OCI-LY1 (cell line): Measurements from ENCODE around the gene RGS9.

Experiments
- H2AFZ ChIP-seq: fragments of 200-600 bp; sonication (generic), shearing (Covaris generic); 2 replicates; pipeline ENCODE4 v1.6.0; 2014; ENCODE audit warnings: antibody characterized with exemption, mild to moderate bottlenecking, low read length
- H3F3A ChIP-seq: fragments of 200-600 bp; sonication (generic), shearing (Covaris generic); 2 replicates; pipeline ENCODE4 v1.6.0; 2014; ENCODE audit warnings: mild to moderate bottlenecking, antibody characterized with exemption, low read length, moderate library complexity; ENCODE audit not compliant: insufficient read depth
- H3K27ac ChIP-seq: fragments of 200-600 bp; sonication (generic); 2 replicates; pipeline ENCODE4 v1.5.1; 2014; ENCODE audit warnings: low read length, mixed run types, mild to moderate bottlenecking, low read depth; ENCODE audit not compliant: poor library complexity, severe bottlenecking
- H3K27me3 ChIP-seq: fragments of 200-600 bp; sonication (generic); 2 replicates; pipeline ENCODE4 v1.6.0; 2014; ENCODE audit warnings: antibody characterized with exemption, mild to moderate bottlenecking, low read length, moderate library complexity; ENCODE audit not compliant: insufficient read depth
- H3K36me3 ChIP-seq: fragments of 200-600 bp; sonication (generic); 2 replicates; pipeline ENCODE4 v1.6.1; 2014; ENCODE audit warnings: mild to moderate bottlenecking, antibody characterized with exemption, low read length, moderate library complexity, mixed read lengths; ENCODE audit not compliant: insufficient read depth
- H3K4me1 ChIP-seq: fragments of 200-600 bp; sonication (generic); 2 replicates; pipeline ENCODE4 v1.5.1; 2014; ENCODE audit warnings: mild to moderate bottlenecking, low read length, moderate library complexity; ENCODE audit not compliant: insufficient read depth, severe bottlenecking
- H3K4me2 ChIP-seq: fragments of 200-600 bp; sonication (generic), shearing (Covaris generic); 2 replicates; pipeline ENCODE4 v1.6.1; 2014; ENCODE audit warnings: low read length
- H3K4me3 ChIP-seq: fragments of 200-600 bp; sonication (generic); 2 replicates; pipeline ENCODE4 v1.5.1; 2014; ENCODE audit warnings: low read length, low read depth, mild to moderate bottlenecking, mixed read lengths; ENCODE audit not compliant: poor library complexity, severe bottlenecking
- H3K79me2 ChIP-seq: fragments of 200-600 bp; shearing (Covaris generic); 2 replicates; pipeline ENCODE4 v1.6.1; 2016; ENCODE audit warnings: mixed run types, low read length, mixed read lengths; ENCODE audit not compliant: insufficient read depth
- H3K9ac ChIP-seq: fragments of 200-600 bp; sonication (generic), shearing (Covaris generic); 2 replicates; pipeline ENCODE4 v1.6.1; 2014; ENCODE audit warnings: mild to moderate bottlenecking, low read length, mixed read lengths
- H3K9me2 ChIP-seq: fragments of 200-600 bp; sonication (generic), shearing (Covaris generic); 2 replicates; pipeline ENCODE4 v1.6.1; 2014; ENCODE audit warnings: low read depth, mild to moderate bottlenecking, low read length, mixed read lengths
- H3K9me3 ChIP-seq: fragments of 200-600 bp; shearing (Covaris generic); 2 replicates; pipeline ENCODE4 v1.6.1; 2014; ENCODE audit warnings: low read length, mixed read lengths
- H4K20me1 ChIP-seq: fragments of 200-600 bp; sonication (generic), shearing (Covaris generic); 2 replicates; pipeline ENCODE4 v1.6.0; 2016; ENCODE audit warnings: mild to moderate bottlenecking, low read length; ENCODE audit not compliant: insufficient read depth
- CTCF ChIP-seq: fragments of 200-600 bp; sonication (generic), shearing (Covaris generic); IDR thresholded peaks from 2 replicates; pipeline ENCODE4 v1.5.1; 2017; ENCODE audit warnings: mild to moderate bottlenecking, antibody characterized with exemption, low read length, moderate library complexity, mixed read lengths
- EZH2 ChIP-seq: fragments of 200-600 bp; sonication (generic), shearing (Covaris generic); IDR thresholded peaks from 2 replicates; pipeline ENCODE4 v1.8.0; 2017; ENCODE audit warnings: borderline replicate concordance, mixed run types, mild to moderate bottlenecking, antibody characterized with exemption, low read length, moderate library complexity, mixed read lengths

The RGS9 gene

GRCh38 chr17:65254166-65254565, 117.0 kb downstream of the RGS9 start:
- TF ChIP-seq CTCF, result no peak
- TF ChIP-seq EZH2, result no peak
- Histone ChIP-seq H3K27me3 (no peaks in the 10 kb centered on the region; the same call in 1 of the 2 replicates), H3K36me3 (no peaks in the 10 kb centered on the region)

GRCh38 chr17:65259281-65259680, 122.1 kb downstream of the RGS9 start:
- TF ChIP-seq CTCF, result no peak
- TF ChIP-seq EZH2, result no peak
- Histone ChIP-seq H3K27ac (no peak overlapping the region), H3K9me3 (no peaks in the 10 kb centered on the region), H3F3A (no peaks in the 10 kb centered on the region), H3K4me1 (no peaks in the 10 kb centered on the region), H4K20me1 (no peaks in the 10 kb centered on the region), H3K4me2 (no peak overlapping the region), H3K79me2 (no peaks in the 10 kb centered on the region), H3K27me3 (no peaks in the 10 kb centered on the region; the same call in 1 of the 2 replicates), H2AFZ (no peak overlapping the region), H3K4me3 (no peak overlapping the region), H3K36me3 (no peaks in the 10 kb centered on the region), H3K9ac (no peak overlapping the region), H3K9me2 (no peaks in the 10 kb centered on the region)

More at GRCh38 chr17:65254166-65254565, 117.0 kb downstream of the RGS9 start:
- Histone ChIP-seq H3K4me3 (no peak overlapping the region), H3F3A (no peaks in the 10 kb centered on the region), H3K9me3 (no peaks in the 10 kb centered on the region), H3K4me1 (no peaks in the 10 kb centered on the region), H3K27ac (no peak overlapping the region), H4K20me1 (no peaks in the 10 kb centered on the region), H3K9me2 (no peaks in the 10 kb centered on the region), H3K4me2 (no peak overlapping the region), H2AFZ (no peak overlapping the region), H3K79me2 (no peaks in the 10 kb centered on the region), H3K9ac (no peak overlapping the region)

GRCh38 chr17:65259696-65260485, 122.7 kb downstream of the RGS9 start:
- H3K36me3 ChIP-seq, result no peaks in the 10 kb centered on the region
- TF ChIP-seq CTCF, result no peak
- no peaks in the 10 kb centered on the region for H3K9me3 ChIP-seq
- H3K9ac ChIP-seq, result no peak overlapping the region
- H2AFZ ChIP-seq, result no peak overlapping the region
- no peak overlapping the region for H3K27ac ChIP-seq
- H3K79me2 ChIP-seq, result no peaks in the 10 kb centered on the region
- no peaks in the 10 kb centered on the region for H3F3A ChIP-seq
- no peaks in the 10 kb centered on the region; the same call in 1 of the 2 replicates for H3K27me3 ChIP-seq
- H3K9me2 ChIP-seq, result no peaks in the 10 kb centered on the region
- no peak overlapping the region for H3K4me3 ChIP-seq
- H3K4me2 ChIP-seq, result no peak overlapping the region
- no peaks in the 10 kb centered on the region for H3K4me1 ChIP-seq
- no peaks in the 10 kb centered on the region for H4K20me1 ChIP-seq
